Measurements from ENCODE around the gene TUBB.
A peak's percentile ranks its signal among the peaks of the same experiment; 100 is the strongest.
"Not testable (repeated sequence)": the region's sequence is repeated elsewhere in the genome, so short reads cannot be mapped to it uniquely, and the experiment has no call there.

The TUBB gene

GRCh38 chr6:30759575-30760239 is 39.6 kb downstream of the TUBB start:
- FAIRE-seq (peak; percentile 58), DNase-seq (ENCODE audit: insufficient read length, low spot score) (no peak)
- no peak for TF ChIP-seq PAX5 (IDR thresholded peaks at IDR 0.05; ENCODE audit: insufficient read depth, low read length, severe bottlenecking)
- TF ChIP-seq SPI1 (IDR thresholded peaks at IDR 0.05; ENCODE audit: low read depth, low read length), result no peak
- no peak for TF ChIP-seq POLR2A (IDR thresholded peaks at IDR 0.05; ENCODE audit: low read depth, low read length)
- no peak for TF ChIP-seq POLR2AphosphoS5 (IDR thresholded peaks at IDR 0.05; ENCODE audit: low read depth, low read length)
- no peak for TF ChIP-seq TAF1 (IDR thresholded peaks at IDR 0.05; ENCODE audit: low read depth, low read length)
- no peak for TF ChIP-seq POU2F2 (IDR thresholded peaks at IDR 0.05; ENCODE audit: low read depth, low read length)

- TF ChIP-seq PAX5 (IDR thresholded peaks at IDR 0.05; ENCODE audit: insufficient read depth, low read length, severe bottlenecking), result no peak
- TF ChIP-seq POLR2AphosphoS5 (IDR thresholded peaks at IDR 0.05; ENCODE audit: low read depth, low read length), result no peak
- no peak for TF ChIP-seq TAF1 (IDR thresholded peaks at IDR 0.05; ENCODE audit: low read depth, low read length)
- TF ChIP-seq POLR2A (IDR thresholded peaks at IDR 0.05; ENCODE audit: low read depth, low read length), result no peak
- TF ChIP-seq SPI1 (IDR thresholded peaks at IDR 0.05; ENCODE audit: low read depth, low read length), result no peak
- TF ChIP-seq POU2F2 (IDR thresholded peaks at IDR 0.05; ENCODE audit: low read depth, low read length), result no peak
- FAIRE-seq (no peak), DNase-seq (ENCODE audit: insufficient read length, low spot score) (no peak)
These were observed 40.4 kb downstream of the TUBB start for GRCh38 chr6:30760549-30760948.

GRCh38 chr6:30761791-30762429 is 41.8 kb downstream of the TUBB start:
- FAIRE-seq, result no peak

GRCh38 chr6:30763155-30763617 is 43.0 kb downstream of the TUBB start:
- no peak for FAIRE-seq
- no peak for DNase-seq (ENCODE audit: insufficient read length, low spot score)
- TF ChIP-seq PAX5 (IDR thresholded peaks at IDR 0.05; ENCODE audit: insufficient read depth, low read length, severe bottlenecking) (no peak), POLR2AphosphoS5 (IDR thresholded peaks at IDR 0.05; ENCODE audit: low read depth, low read length) (no peak), TAF1 (IDR thresholded peaks at IDR 0.05; ENCODE audit: low read depth, low read length) (no peak)

More at GRCh38 chr6:30761791-30762429, 41.8 kb downstream of the TUBB start:
- TF ChIP-seq TAF1 (IDR thresholded peaks at IDR 0.05; ENCODE audit: low read depth, low read length) (no peak), SPI1 (IDR thresholded peaks at IDR 0.05; ENCODE audit: low read depth, low read length) (no peak), POU2F2 (IDR thresholded peaks at IDR 0.05; ENCODE audit: low read depth, low read length) (no peak), PAX5 (IDR thresholded peaks at IDR 0.05; ENCODE audit: insufficient read depth, low read length, severe bottlenecking) (no peak), POLR2AphosphoS5 (IDR thresholded peaks at IDR 0.05; ENCODE audit: low read depth, low read length) (no peak), POLR2A (IDR thresholded peaks at IDR 0.05; ENCODE audit: low read depth, low read length) (no peak)
- DNase-seq (ENCODE audit: insufficient read length, low spot score), result no peak

GRCh38 chr6:30763618-30764489 is 43.7 kb downstream of the TUBB start:
- DNase-seq (ENCODE audit: insufficient read length, low spot score) (no peak), FAIRE-seq (no peak)
- TF ChIP-seq PAX5 (IDR thresholded peaks at IDR 0.05; ENCODE audit: insufficient read depth, low read length, severe bottlenecking) (no peak), TAF1 (IDR thresholded peaks at IDR 0.05; ENCODE audit: low read depth, low read length) (no peak)

- not testable (repeated sequence) for FAIRE-seq
These were observed 44.4 kb downstream of the TUBB start for GRCh38 chr6:30764490-30765043.

GRCh38 chr6:30765495-30765894 is 45.3 kb downstream of the TUBB start:
- DNase-seq (ENCODE audit: insufficient read length, low spot score); FAIRE-seq: not testable (repeated sequence)

More at GRCh38 chr6:30764490-30765043, 44.4 kb downstream of the TUBB start:
- not testable (repeated sequence) for DNase-seq (ENCODE audit: insufficient read length, low spot score)

- DNase-seq (ENCODE audit: insufficient read length, low spot score) (no peak), FAIRE-seq (no peak)
- no peak for TF ChIP-seq POU2F2 (IDR thresholded peaks at IDR 0.05; ENCODE audit: low read depth, low read length)
- no peak for TF ChIP-seq TAF1 (IDR thresholded peaks at IDR 0.05; ENCODE audit: low read depth, low read length)
- TF ChIP-seq POLR2A (IDR thresholded peaks at IDR 0.05; ENCODE audit: low read depth, low read length), result no peak
- no peak for TF ChIP-seq PAX5 (IDR thresholded peaks at IDR 0.05; ENCODE audit: insufficient read depth, low read length, severe bottlenecking)
- TF ChIP-seq POLR2AphosphoS5 (IDR thresholded peaks at IDR 0.05; ENCODE audit: low read depth, low read length), result no peak
- no peak for TF ChIP-seq SPI1 (IDR thresholded peaks at IDR 0.05; ENCODE audit: low read depth, low read length)
These were observed 46.5 kb downstream of the TUBB start for GRCh38 chr6:30766461-30767157.

GRCh38 chr6:30767158-30767943 is 47.2 kb downstream of the TUBB start:
- TF ChIP-seq POLR2AphosphoS5 (IDR thresholded peaks at IDR 0.05; ENCODE audit: low read depth, low read length), result no peak
- TF ChIP-seq PAX5 (IDR thresholded peaks at IDR 0.05; ENCODE audit: insufficient read depth, low read length, severe bottlenecking), result no peak
- TF ChIP-seq SPI1 (IDR thresholded peaks at IDR 0.05; ENCODE audit: low read depth, low read length), result no peak
- TF ChIP-seq POLR2A (IDR thresholded peaks at IDR 0.05; ENCODE audit: low read depth, low read length), result no peak
- no peak for TF ChIP-seq TAF1 (IDR thresholded peaks at IDR 0.05; ENCODE audit: low read depth, low read length)
- no peak for TF ChIP-seq POU2F2 (IDR thresholded peaks at IDR 0.05; ENCODE audit: low read depth, low read length)
- FAIRE-seq (peak; percentile 31), DNase-seq (ENCODE audit: insufficient read length, low spot score) (no peak)
